ENCODE measurements around the gene NOP16.

NOP16 gene

GRCh38 chr5:176355400-176356178 is 32.8 kb downstream of the NOP16 start:
- peak; percentile 39 for DNase-seq

GRCh38 chr5:176353533-176353932 is 34.9 kb downstream of the NOP16 start:
- DNase-seq: no peak

- DNase-seq: no peak
These were observed 36.1 kb downstream of the NOP16 start for GRCh38 chr5:176352116-176352878.

- no peak for DNase-seq
These were observed 38.0 kb downstream of the NOP16 start for GRCh38 chr5:176350416-176350815.

GRCh38 chr5:176342766-176343458 is 45.5 kb downstream of the NOP16 start:
- peak; percentile 23 for DNase-seq

GRCh38 chr5:176342158-176342483 is 46.3 kb downstream of the NOP16 start:
- no peak for DNase-seq

- DNase-seq: no peak
These were observed 46.9 kb downstream of the NOP16 start for GRCh38 chr5:176341325-176342157.

- DNase-seq: no peak
These were observed 49.1 kb downstream of the NOP16 start for GRCh38 chr5:176339304-176339703.

GRCh38 chr5:176337913-176338312 is 50.5 kb downstream of the NOP16 start:
- no peak for DNase-seq

- no peak for DNase-seq
These were observed 54.2 kb downstream of the NOP16 start for GRCh38 chr5:176334031-176334770.
